ENCODE data around the gene TMPRSS11F.

DNA sequence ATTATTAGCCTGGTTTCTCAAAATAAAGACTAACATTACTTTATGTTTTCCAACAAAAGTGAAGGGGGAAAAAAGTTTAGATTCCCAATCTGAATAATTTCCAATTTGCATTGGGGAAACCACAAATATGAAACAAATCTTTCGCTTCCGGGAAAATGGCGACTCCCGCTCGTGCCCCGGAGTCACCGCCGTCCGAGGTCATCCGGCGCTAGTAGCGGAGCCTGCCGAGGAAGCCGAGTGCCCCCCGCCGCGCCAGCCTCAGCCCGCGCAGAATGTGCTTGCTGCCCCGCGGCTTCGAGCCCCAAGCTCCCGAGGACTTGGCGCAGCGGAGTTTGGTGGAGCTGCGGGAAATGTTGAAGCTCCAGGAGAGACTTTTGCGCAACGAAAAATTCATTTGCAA, 91.4 kb downstream of the TMPRSS11F start:
- TF ChIP-seq EZH2phosphoT487 (conservative IDR thresholded peaks at IDR 0.05; ENCODE audit: low read length) (no peak), CTCF (IDR thresholded peaks at IDR 0.05; ENCODE audit: insufficient read depth, low read length, poor library complexity, severe bottlenecking) (no peak)
